DMS53 (cell line): ENCODE measurements around the gene BAIAP2.

ENCODE experiments used
- DNase-seq: peaks from one replicate; lab custom pipeline; 2025; lab: John Stamatoyannopoulos, UW

Gene BAIAP2

GRCh38 chr17:81037026-81037797, 2.3 kb downstream of the BAIAP2 start:
- no peak for DNase-seq

GRCh38 chr17:81037798-81038733, 3.1 kb downstream of the BAIAP2 start:
- DNase-seq: no peak

- no peak for DNase-seq
Observed at GRCh38 chr17:81039096-81039495, 4.1 kb downstream of the BAIAP2 start.

GRCh38 chr17:81039854-81040758, 5.2 kb downstream of the BAIAP2 start:
- DNase-seq: no peak

GRCh38 chr17:81040791-81041337, 5.9 kb downstream of the BAIAP2 start:
- peak; percentile 32 for DNase-seq

- no peak for DNase-seq
Observed at GRCh38 chr17:81042606-81043005, 7.7 kb downstream of the BAIAP2 start.

GRCh38 chr17:81043319-81043724, 8.4 kb downstream of the BAIAP2 start:
- no peak for DNase-seq

- no peak for DNase-seq
Observed at GRCh38 chr17:81043725-81044427, 8.9 kb downstream of the BAIAP2 start.

GRCh38 chr17:81044428-81044763, 9.4 kb downstream of the BAIAP2 start:
- DNase-seq: no peak

- peak; percentile 74 for DNase-seq
Observed at GRCh38 chr17:81044764-81045589, 10.0 kb downstream of the BAIAP2 start.

- DNase-seq: no peak
Observed at GRCh38 chr17:81045590-81046095, 10.7 kb downstream of the BAIAP2 start.

- DNase-seq: no peak
Observed at GRCh38 chr17:81046132-81046769, 11.3 kb downstream of the BAIAP2 start.

- no peak for DNase-seq
Observed at GRCh38 chr17:81046770-81047359, 11.9 kb downstream of the BAIAP2 start.

GRCh38 chr17:81048827-81049371, 13.9 kb downstream of the BAIAP2 start:
- DNase-seq: no peak

- no peak for DNase-seq
Observed at GRCh38 chr17:81049372-81049911, 14.5 kb downstream of the BAIAP2 start.

- DNase-seq: no peak
Observed at GRCh38 chr17:81049973-81050551, 15.1 kb downstream of the BAIAP2 start.

GRCh38 chr17:81050645-81051625, 16.0 kb downstream of the BAIAP2 start:
- DNase-seq: no peak
